GM06990 (cell line): ENCODE results near the gene RASD1.

Source experiments
- DNase-seq: peaks from one replicate; pipeline ENCODE4 v3.0.0-alpha.2; 2011; ENCODE audit not compliant: insufficient read length; ENCODE audit errors: extremely low read depth
- H3K27me3 ChIP-seq: replicated peaks from 2 replicates; pipeline ENCODE4 v1.6.0; 2011; ENCODE audit warnings: low read length; ENCODE audit not compliant: control insufficient read depth, insufficient read depth
- H3K36me3 ChIP-seq: 2 replicates; pipeline ENCODE4 v1.5.1; 2011; ENCODE audit warnings: low read length; ENCODE audit not compliant: control insufficient read depth, insufficient read depth
- H3K4me3 ChIP-seq: replicated peaks from 2 replicates; pipeline ENCODE4 v1.5.1; 2011; ENCODE audit warnings: low read depth, mild to moderate bottlenecking, control low read depth, low read length
- TF ChIP-seq, protein P1 (sequence below): IDR thresholded peaks from 2 replicates; pipeline ENCODE4 v1.5.1; 2011; ENCODE audit warnings: low read length, control low read depth, mild to moderate bottlenecking, inconsistent platforms; ENCODE audit not compliant: insufficient read depth, poor library complexity, severe bottlenecking

The RASD1 gene

DNA sequence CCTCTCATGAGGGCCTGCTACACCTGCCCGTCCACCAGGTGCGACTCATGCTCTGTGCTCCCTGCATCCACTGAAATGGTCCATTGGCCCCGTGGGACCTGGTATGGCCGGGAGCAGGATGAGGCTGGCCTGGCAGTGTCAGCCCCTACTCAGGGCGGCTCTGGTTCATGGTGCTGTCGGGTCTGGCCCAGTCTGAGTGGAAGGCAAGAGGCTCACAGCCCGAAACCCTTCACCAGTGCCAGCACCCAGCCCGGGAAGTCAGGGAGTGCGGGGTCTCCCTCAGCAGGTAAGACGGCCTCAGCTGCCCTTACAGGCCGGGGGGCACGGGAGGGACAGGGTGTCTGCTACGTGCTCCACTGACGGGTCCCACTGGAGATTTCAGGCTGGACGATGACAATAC, 40.5 kb upstream of the RASD1 start:
- Histone ChIP-seq H3K27me3 (no peaks in the 10 kb centered on the region), H3K36me3 (no peaks in the 10 kb centered on the region), H3K4me3 (no peak overlapping the region)
- no peak for DNase-seq
- TF ChIP-seq, protein P1, sequence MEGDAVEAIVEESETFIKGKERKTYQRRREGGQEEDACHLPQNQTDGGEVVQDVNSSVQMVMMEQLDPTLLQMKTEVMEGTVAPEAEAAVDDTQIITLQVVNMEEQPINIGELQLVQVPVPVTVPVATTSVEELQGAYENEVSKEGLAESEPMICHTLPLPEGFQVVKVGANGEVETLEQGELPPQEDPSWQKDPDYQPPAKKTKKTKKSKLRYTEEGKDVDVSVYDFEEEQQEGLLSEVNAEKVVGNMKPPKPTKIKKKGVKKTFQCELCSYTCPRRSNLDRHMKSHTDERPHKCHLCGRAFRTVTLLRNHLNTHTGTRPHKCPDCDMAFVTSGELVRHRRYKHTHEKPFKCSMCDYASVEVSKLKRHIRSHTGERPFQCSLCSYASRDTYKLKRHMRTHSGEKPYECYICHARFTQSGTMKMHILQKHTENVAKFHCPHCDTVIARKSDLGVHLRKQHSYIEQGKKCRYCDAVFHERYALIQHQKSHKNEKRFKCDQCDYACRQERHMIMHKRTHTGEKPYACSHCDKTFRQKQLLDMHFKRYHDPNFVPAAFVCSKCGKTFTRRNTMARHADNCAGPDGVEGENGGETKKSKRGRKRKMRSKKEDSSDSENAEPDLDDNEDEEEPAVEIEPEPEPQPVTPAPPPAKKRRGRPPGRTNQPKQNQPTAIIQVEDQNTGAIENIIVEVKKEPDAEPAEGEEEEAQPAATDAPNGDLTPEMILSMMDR = no peak

DNA sequence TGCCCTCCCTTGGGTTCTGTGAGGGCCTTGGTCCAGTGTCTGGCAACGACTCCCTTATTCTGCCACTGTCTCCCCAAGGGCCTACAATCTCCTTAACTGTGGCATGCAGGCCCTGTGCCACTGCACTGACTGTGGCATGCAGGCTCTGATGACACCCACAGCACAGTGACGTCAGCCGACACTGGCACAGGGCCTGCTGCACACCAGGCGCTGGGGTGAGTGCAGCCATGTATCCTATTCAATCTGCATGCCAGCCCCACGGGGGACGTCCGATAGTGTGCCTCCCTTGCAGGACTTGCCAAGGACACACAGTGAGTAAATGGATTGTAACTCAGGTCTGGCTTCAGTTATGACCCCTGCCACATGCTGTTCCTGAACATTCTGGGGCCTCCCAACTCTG, 39.8 kb upstream of the RASD1 start:
- DNase-seq = no peak
- no peaks in the 10 kb centered on the region for H3K36me3 ChIP-seq
- TF ChIP-seq, protein P1 = no peak
- no peaks in the 10 kb centered on the region for H3K27me3 ChIP-seq
- no peak overlapping the region for H3K4me3 ChIP-seq

DNA sequence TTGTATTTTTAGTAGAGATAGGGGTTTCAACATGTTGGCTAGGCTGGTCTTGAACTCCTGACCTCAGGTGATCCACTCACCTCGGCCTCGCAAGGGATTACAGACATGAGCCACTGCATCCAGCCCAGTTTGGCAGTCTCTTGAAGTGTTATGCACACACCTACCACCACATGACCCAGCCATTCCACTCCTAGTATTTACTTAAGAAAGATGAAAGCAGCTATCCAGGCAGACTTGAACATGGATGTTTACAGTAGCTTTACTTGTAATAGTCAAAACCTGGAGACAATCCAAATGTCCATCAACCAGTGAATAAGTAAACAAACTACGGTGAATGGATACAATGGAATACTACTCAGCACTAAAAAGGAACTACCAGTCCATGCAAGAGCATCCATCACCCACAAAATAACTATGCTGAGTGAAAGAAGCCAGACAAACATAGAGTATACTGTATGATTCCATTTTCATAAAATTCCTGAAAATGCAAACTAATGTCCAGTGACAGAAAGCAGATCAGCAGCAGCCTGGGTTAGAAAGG, 37.8 kb upstream of the RASD1 start:
- H3K27me3 ChIP-seq = no peaks in the 10 kb centered on the region
- DNase-seq = no peak
- TF ChIP-seq, protein P1 = no peak
- no peak overlapping the region for H3K4me3 ChIP-seq
- H3K36me3 ChIP-seq = no peaks in the 10 kb centered on the region

DNA sequence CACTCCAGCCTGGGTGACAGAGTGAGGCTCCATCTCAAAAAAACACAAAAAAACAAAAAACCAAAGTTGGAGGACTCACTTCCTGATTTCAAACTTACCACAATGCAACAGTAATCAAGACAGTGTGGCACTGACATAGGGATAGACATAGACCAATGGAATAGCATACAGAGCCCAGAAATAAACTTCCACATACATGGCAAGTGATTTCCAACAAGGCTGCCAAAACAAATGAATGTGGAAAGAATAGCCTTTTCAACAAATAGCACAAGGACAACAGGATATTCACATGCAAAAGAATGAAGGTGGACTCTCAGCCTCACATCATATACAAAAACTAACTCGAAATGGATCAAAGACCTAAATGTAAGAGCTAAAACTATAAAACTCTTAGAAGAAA, 36.8 kb upstream of the RASD1 start:
- TF ChIP-seq, protein P1 = no peak
- Histone ChIP-seq H3K27me3 (no peaks in the 10 kb centered on the region), H3K36me3 (no peaks in the 10 kb centered on the region), H3K4me3 (no peak overlapping the region)
- DNase-seq = no peak

DNA sequence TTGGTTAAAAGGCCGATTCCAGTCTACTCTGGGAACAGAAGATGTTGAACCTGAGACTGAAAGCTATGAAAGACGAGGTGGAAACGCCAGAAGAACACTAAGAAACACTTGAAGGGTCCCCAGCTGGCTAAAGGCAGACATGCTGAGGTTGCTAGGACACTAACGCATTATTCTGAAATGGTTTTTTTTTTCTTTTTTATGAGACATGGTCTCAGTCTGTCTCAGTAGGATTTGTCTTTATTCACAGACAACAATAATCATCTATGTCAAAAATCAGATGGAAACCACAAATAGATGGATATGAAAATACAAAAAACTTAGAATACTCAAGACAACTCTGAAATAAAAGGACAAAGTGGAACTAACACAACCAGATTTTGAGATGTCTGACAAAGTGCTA, 35.0 kb upstream of the RASD1 start:
- no peaks in the 10 kb centered on the region for H3K27me3 ChIP-seq
- DNase-seq = no peak
- no peak overlapping the region for H3K4me3 ChIP-seq
- TF ChIP-seq, protein P1 = no peak
- no peaks in the 10 kb centered on the region for H3K36me3 ChIP-seq
